Measurements from ENCODE around the gene SPRYD3.

The SPRYD3 gene

GRCh38 chr12:53062977-53063707, 16.0 kb downstream of the SPRYD3 start (continued):
- no peak for TF ChIP-seq PATZ1 (CRISPR knock-in tag; IDR thresholded peaks at IDR 0.05; ENCODE audit: borderline replicate concordance)
- no peak for TF ChIP-seq TOX (CRISPR knock-in tag; IDR thresholded peaks at IDR 0.05; ENCODE audit: borderline replicate concordance)

- no peak for ATAC-seq
Observed at GRCh38 chr12:53062011-53062961, 16.9 kb downstream of the SPRYD3 start.

More at GRCh38 chr12:53062011-53062961, 16.9 kb downstream of the SPRYD3 start:
- TF ChIP-seq ZFP30 (CRISPR knock-in tag; IDR thresholded peaks at IDR 0.05) (no peak), ZC3H10 (CRISPR knock-in tag; IDR thresholded peaks at IDR 0.05) (no peak), TSHZ2 (CRISPR knock-in tag; IDR thresholded peaks at IDR 0.05) (no peak), RARB (CRISPR knock-in tag; IDR thresholded peaks at IDR 0.05) (no peak), POU6F1 (CRISPR knock-in tag; IDR thresholded peaks at IDR 0.05; ENCODE audit: borderline replicate concordance, low read depth) (no peak), TCF4 (CRISPR knock-in tag; IDR thresholded peaks at IDR 0.05; ENCODE audit: borderline replicate concordance) (no peak), PPARA (CRISPR knock-in tag; IDR thresholded peaks at IDR 0.05; ENCODE audit: borderline replicate concordance) (no peak), ZFP3 (CRISPR knock-in tag; IDR thresholded peaks at IDR 0.05) (no peak), PATZ1 (CRISPR knock-in tag; IDR thresholded peaks at IDR 0.05; ENCODE audit: borderline replicate concordance) (no peak), ISL1 (CRISPR knock-in tag; IDR thresholded peaks at IDR 0.05) (no peak), SNAI2 (CRISPR knock-in tag; IDR thresholded peaks at IDR 0.05) (no peak), BACH2 (CRISPR knock-in tag; IDR thresholded peaks at IDR 0.05; ENCODE audit: borderline replicate concordance) (no peak), GLIS3 (CRISPR knock-in tag; IDR thresholded peaks at IDR 0.05) (no peak), CREB5 (CRISPR knock-in tag; IDR thresholded peaks at IDR 0.05; ENCODE audit: low read depth) (no peak), TOX (CRISPR knock-in tag; IDR thresholded peaks at IDR 0.05; ENCODE audit: borderline replicate concordance) (no peak), ARNTL (CRISPR knock-in tag; IDR thresholded peaks at IDR 0.05; ENCODE audit: borderline replicate concordance, low read depth) (no peak), CSRNP3 (CRISPR knock-in tag; IDR thresholded peaks at IDR 0.05) (no peak), ZNF565 (CRISPR knock-in tag; conservative IDR thresholded peaks at IDR 0.05; ENCODE audit: low read depth) (no peak)

Measured in SK-N-SH treated with all-trans-retinoic acid at 6 μM for 48 hours (cell line).